COR-L47 (cell line): ENCODE results near the gene P2RY12.

Source experiments
- DNase-seq: peaks from one replicate; lab custom pipeline; 2025; lab: John Stamatoyannopoulos, UW

Gene P2RY12

GRCh38 chr3:151307131-151307530 lies 77.4 kb downstream of the P2RY12 start:
- DNase-seq: no peak

- DNase-seq: no peak
Observed at GRCh38 chr3:151306168-151306810, 78.3 kb downstream of the P2RY12 start.

- no peak for DNase-seq
Observed at GRCh38 chr3:151305775-151306151, 78.8 kb downstream of the P2RY12 start.

GRCh38 chr3:151305060-151305774 lies 79.3 kb downstream of the P2RY12 start:
- no peak for DNase-seq

- no peak for DNase-seq
Observed at GRCh38 chr3:151303751-151304150, 80.8 kb downstream of the P2RY12 start.

- DNase-seq: no peak
Observed at GRCh38 chr3:151301787-151302186, 82.8 kb downstream of the P2RY12 start.

GRCh38 chr3:151300539-151300938 lies 84.0 kb downstream of the P2RY12 start:
- no peak for DNase-seq

- no peak for DNase-seq
Observed at GRCh38 chr3:151299006-151299405, 85.5 kb downstream of the P2RY12 start.

GRCh38 chr3:151297429-151297828 lies 87.1 kb downstream of the P2RY12 start:
- DNase-seq: no peak

- DNase-seq: no peak
Observed at GRCh38 chr3:151296226-151296625, 88.3 kb downstream of the P2RY12 start.

GRCh38 chr3:151293127-151293526 lies 91.4 kb downstream of the P2RY12 start:
- DNase-seq: no peak

GRCh38 chr3:151290673-151291072 lies 93.9 kb downstream of the P2RY12 start:
- no peak for DNase-seq

GRCh38 chr3:151289445-151289844 lies 95.1 kb downstream of the P2RY12 start:
- DNase-seq: no peak
